ENCODE data around the gene TENT4A. TPM values are rescaled to one million over a fixed set of nuclear protein-coding genes. Genes with fewer than 3 reads are reported as not detected.

The TENT4A gene
- total and polyA plus RNA-seq, 2 donors, result 8.4 to 18.7 TPM

DNA sequence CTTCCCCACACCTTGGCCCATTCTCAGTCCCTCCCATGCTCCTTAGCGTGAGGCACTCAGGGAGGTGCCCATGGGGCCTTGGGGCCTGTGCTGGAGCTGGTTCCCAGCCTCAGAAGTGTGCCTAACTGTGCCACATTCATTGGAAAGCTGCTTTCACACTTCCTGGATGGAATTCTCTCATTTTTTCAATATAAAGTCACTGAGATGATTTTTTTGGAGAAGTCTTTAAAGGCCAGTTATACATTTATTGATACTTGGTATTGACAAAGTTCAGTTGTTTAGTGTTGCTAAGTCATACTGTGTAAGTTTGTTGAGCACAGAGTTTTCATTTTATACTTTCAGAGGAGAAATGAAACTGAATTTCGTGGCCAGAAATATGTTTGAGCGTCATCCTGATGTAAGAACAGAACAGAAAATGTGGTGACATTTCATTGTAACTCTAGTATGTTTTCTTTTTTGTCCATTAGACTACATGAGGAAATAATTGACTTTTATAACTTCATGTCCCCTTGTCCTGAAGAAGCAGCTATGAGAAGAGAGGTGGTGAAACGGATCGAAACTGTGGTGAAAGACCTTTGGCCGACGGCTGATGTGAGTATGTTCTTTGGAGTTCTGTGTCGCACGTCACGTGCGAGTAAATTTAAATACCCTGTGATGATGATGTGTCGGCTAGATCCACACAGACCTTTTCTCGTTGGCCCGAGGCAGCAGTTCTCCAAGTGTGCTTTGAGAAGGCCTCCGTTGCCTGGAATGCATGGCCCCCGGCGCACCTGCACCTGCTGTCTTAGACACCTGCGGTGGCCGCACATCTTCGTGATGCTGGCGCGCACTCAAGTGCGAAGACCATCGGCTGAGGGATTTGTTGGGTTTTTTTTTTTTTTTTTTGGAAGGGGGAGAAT, 24.1 kb downstream of the TENT4A start:
- peaks cover 49 to 54% of the 10 kb centered on the region in 2 donors for H3K36me3 ChIP-seq (ENCODE audit: control insufficient read depth in 2 of 2, insufficient read depth in 2 of 2, low read length in 1 of 2)
- WGBS, result 96% methylated on average over 24 of the region's 24 CpGs
- peak overlapping the region in 1 of 2 donors; percentile 62 for H3K27ac ChIP-seq (ENCODE audit: low read depth in 1 of 2, low read length in 1 of 2)
- no peak for DNase-seq (ENCODE audit: low read depth in 6 of 9, low spot score in 9 of 9)
- no peaks in the 10 kb centered on the region for H3K27me3 ChIP-seq (ENCODE audit: control insufficient read depth in 2 of 2, insufficient read depth in 1 of 2, low read length in 1 of 2)
- peaks cover 2 to 6% of the 10 kb centered on the region in 2 donors for H3K4me1 ChIP-seq (ENCODE audit: control insufficient read depth in 2 of 2, insufficient read depth in 2 of 2, low read length in 2 of 2)
- no peaks in the 10 kb centered on the region for H3K9me3 ChIP-seq (ENCODE audit: control insufficient read depth in 2 of 2, insufficient read depth in 1 of 2, low read length in 1 of 2)
- no peak overlapping the region for H3K4me3 ChIP-seq (ENCODE audit: low read length in 2 of 2)

DNA sequence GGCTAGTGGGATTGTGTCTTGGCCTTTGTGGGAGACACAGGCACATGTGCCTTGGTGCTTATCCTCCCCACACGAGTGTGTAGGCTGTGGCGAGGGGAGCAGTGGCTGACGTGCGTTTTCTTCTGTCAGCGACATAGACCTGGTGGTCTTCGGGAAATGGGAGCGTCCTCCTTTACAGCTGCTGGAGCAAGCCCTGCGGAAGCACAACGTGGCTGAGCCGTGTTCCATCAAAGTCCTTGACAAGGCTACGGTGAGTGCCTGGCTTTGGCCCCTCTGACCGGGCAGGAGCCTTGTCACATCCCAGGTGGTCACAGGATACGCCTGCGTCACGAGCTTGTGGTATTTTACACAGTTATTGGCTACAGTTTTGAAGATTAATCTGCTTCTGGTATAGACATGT, 26.4 kb downstream of the TENT4A start:
- no peaks in the 10 kb centered on the region for H3K27me3 ChIP-seq (ENCODE audit: control insufficient read depth in 2 of 2, insufficient read depth in 1 of 2, low read length in 1 of 2)
- no peaks in the 10 kb centered on the region for H3K4me1 ChIP-seq (ENCODE audit: control insufficient read depth in 2 of 2, insufficient read depth in 2 of 2, low read length in 2 of 2)
- peaks cover 53 to 68% of the 10 kb centered on the region in 2 donors for H3K36me3 ChIP-seq (ENCODE audit: control insufficient read depth in 2 of 2, insufficient read depth in 2 of 2, low read length in 1 of 2)
- H3K4me3 ChIP-seq (ENCODE audit: low read length in 2 of 2), result no peak overlapping the region
- no peak for DNase-seq (ENCODE audit: low read depth in 6 of 9, low spot score in 9 of 9)
- WGBS, result 98% methylated on average over 15 of the region's 15 CpGs
- H3K27ac ChIP-seq (ENCODE audit: low read depth in 1 of 2, low read length in 1 of 2), result no peak overlapping the region
- H3K9me3 ChIP-seq (ENCODE audit: control insufficient read depth in 2 of 2, insufficient read depth in 1 of 2, low read length in 1 of 2), result no peaks in the 10 kb centered on the region

DNA sequence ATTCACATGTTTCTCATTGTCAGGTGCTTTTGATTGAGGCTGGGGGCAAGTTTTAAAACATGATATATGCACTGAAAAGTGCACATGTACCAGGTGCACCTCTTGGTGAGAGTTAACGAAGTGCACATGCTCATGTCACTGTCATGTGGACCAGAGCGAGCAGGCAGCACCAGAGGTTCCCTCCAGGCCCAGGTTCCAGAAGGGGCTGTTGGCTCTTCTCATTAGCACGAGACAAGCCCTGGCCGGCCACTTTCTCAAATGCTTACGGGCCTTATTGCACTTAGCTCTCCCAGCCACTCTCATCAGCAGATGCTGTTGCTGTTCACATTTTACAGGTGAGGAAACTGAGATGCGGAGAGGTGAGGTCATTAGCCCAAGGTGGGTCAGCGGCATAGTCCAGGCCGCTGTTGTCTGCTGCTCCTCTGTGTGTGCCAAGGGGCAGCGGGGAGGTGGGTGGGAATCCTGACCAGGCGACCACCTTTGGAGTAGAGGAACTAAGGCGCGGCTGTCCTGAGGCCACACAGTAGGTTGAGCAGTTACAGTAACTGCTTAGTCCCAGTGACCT, 27.4 kb downstream of the TENT4A start:
- WGBS, result 98% methylated on average over 12 of the region's 12 CpGs
- Histone ChIP-seq H3K4me3 (ENCODE audit: low read length in 2 of 2) (no peak overlapping the region), H3K27me3 (ENCODE audit: control insufficient read depth in 2 of 2, insufficient read depth in 1 of 2, low read length in 1 of 2) (no peaks in the 10 kb centered on the region), H3K36me3 (ENCODE audit: control insufficient read depth in 2 of 2, insufficient read depth in 2 of 2, low read length in 1 of 2) (peaks cover 59 to 68% of the 10 kb centered on the region in 2 donors), H3K4me1 (ENCODE audit: control insufficient read depth in 2 of 2, insufficient read depth in 2 of 2, low read length in 2 of 2) (no peaks in the 10 kb centered on the region), H3K27ac (ENCODE audit: low read depth in 1 of 2, low read length in 1 of 2) (no peak overlapping the region), H3K9me3 (ENCODE audit: control insufficient read depth in 2 of 2, insufficient read depth in 1 of 2, low read length in 1 of 2) (no peaks in the 10 kb centered on the region)
- DNase-seq (ENCODE audit: low read depth in 6 of 9, low spot score in 9 of 9), result no peak

DNA sequence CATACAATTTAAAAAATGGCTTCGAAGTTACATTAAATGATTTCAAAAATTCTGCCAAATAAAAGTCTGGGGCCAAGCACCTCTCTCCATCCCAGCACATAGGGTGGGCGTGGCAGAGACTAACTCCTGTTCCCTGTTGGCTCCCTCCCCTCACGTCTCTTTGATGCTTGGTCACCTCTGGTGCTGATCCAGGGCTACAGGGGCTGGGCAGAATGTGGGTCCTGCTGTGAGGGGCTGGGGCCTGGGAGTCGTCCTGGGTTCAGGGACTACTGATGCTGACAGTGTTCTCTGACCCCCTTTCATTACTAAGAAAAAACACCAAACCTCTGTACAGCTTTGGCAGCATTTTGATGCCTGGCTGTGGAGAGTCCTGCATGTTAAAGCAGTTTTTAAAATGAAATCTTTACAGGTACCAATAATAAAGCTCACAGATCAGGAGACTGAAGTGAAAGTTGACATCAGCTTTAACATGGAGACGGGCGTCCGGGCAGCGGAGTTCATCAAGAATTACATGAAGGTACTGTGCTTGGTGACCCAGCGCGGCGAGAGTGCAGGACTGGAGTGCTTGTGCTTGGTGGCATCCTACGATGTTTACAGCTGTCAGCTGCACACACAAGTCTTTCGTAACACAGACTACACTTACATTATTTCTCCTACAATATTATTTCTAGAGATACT, 29.0 kb downstream of the TENT4A start:
- no peaks in the 10 kb centered on the region for H3K9me3 ChIP-seq (ENCODE audit: control insufficient read depth in 2 of 2, insufficient read depth in 1 of 2, low read length in 1 of 2)
- H3K36me3 ChIP-seq (ENCODE audit: control insufficient read depth in 2 of 2, insufficient read depth in 2 of 2, low read length in 1 of 2), result peaks cover 59 to 76% of the 10 kb centered on the region in 2 donors
- 98% methylated on average over 13 of the region's 13 CpGs for WGBS
- H3K27me3 ChIP-seq (ENCODE audit: control insufficient read depth in 2 of 2, insufficient read depth in 1 of 2, low read length in 1 of 2), result no peaks in the 10 kb centered on the region
- no peak overlapping the region for H3K27ac ChIP-seq (ENCODE audit: low read depth in 1 of 2, low read length in 1 of 2)
- H3K4me3 ChIP-seq (ENCODE audit: low read length in 2 of 2), result no peak overlapping the region
- no peaks in the 10 kb centered on the region for H3K4me1 ChIP-seq (ENCODE audit: control insufficient read depth in 2 of 2, insufficient read depth in 2 of 2, low read length in 2 of 2)
- DNase-seq (ENCODE audit: low read depth in 6 of 9, low spot score in 9 of 9), result no peak

DNA sequence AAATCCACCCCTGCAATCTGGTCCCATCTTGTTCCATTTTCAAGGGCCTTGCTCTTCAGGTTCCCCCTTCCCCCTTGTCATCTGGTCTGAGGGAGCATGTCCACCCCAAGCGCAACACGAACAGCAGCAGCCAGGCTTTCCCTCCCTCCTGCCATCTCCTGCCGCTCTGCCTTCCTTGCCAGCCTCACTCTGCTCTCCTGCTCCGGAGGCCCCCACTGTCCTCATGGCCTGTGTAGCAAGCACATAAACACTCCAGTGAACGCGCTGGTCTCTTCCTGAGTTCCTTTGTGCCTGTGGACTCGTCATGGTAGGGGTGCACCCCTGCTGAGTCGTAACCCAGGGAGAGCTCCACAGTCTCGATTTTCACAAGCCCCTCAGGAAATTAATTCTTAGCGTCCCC, 29.9 kb downstream of the TENT4A start:
- no peak overlapping the region for H3K27ac ChIP-seq (ENCODE audit: low read depth in 1 of 2, low read length in 1 of 2)
- peaks cover 58 to 74% of the 10 kb centered on the region in 2 donors for H3K36me3 ChIP-seq (ENCODE audit: control insufficient read depth in 2 of 2, insufficient read depth in 2 of 2, low read length in 1 of 2)
- H3K27me3 ChIP-seq (ENCODE audit: control insufficient read depth in 2 of 2, insufficient read depth in 1 of 2, low read length in 1 of 2), result no peaks in the 10 kb centered on the region
- DNase-seq (ENCODE audit: low read depth in 6 of 9, low spot score in 9 of 9), result no peak
- no peak overlapping the region for H3K4me3 ChIP-seq (ENCODE audit: low read length in 2 of 2)
- WGBS, result 97% methylated on average over 10 of the region's 10 CpGs
- H3K4me1 ChIP-seq (ENCODE audit: control insufficient read depth in 2 of 2, insufficient read depth in 2 of 2, low read length in 2 of 2), result no peaks in the 10 kb centered on the region
- no peaks in the 10 kb centered on the region for H3K9me3 ChIP-seq (ENCODE audit: control insufficient read depth in 2 of 2, insufficient read depth in 1 of 2, low read length in 1 of 2)

DNA sequence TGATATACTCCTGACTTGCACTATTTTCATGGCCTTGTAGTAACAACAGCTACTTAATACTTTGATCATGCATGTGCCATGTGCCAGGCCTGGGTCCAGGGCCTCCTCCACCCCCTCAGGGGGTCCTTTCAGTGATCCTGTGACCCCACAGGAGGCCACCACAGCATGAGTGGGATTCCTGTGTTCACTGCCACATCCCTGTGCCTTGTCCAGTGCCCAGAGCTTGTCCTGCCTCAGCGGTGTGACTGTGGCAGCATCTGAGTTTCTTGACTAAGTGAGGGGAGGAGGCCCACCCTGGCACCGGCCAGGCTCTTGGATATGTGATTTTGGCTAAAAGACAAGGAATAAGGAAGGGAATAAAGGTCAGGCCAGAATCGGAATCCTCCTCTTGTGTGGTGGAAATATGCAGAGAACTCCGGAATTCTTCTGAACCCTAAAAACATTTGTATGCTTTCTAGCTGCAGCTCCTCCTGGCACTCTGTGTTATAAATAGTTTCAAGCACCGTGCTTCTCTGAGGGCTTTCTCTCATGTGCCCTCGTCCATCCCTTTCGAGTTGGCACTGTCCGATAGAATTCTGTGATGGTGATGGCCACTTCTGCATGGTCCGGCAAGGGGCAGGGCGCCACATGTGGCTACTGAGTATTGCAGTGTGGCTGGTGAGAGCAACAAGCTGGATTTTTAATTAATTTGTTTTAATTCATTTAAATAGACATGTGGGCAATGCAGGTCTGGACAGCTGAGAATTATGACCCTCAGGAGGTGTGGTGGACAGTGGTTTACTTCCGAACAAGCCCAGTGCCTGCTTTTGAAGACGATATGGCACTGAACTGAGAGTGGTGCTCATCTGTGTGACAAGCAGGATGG, 31.8 kb downstream of the TENT4A start:
- DNase-seq (ENCODE audit: low read depth in 6 of 9, low spot score in 9 of 9), result no peak
- H3K4me3 ChIP-seq (ENCODE audit: low read length in 2 of 2), result no peak overlapping the region
- H3K4me1 ChIP-seq (ENCODE audit: control insufficient read depth in 2 of 2, insufficient read depth in 2 of 2, low read length in 2 of 2), result no peaks in the 10 kb centered on the region
- WGBS, result 95% methylated on average over 12 of the region's 12 CpGs
- H3K27ac ChIP-seq (ENCODE audit: low read depth in 1 of 2, low read length in 1 of 2), result no peak overlapping the region
- peaks cover 57 to 75% of the 10 kb centered on the region in 2 donors for H3K36me3 ChIP-seq (ENCODE audit: control insufficient read depth in 2 of 2, insufficient read depth in 2 of 2, low read length in 1 of 2)
- no peaks in the 10 kb centered on the region for H3K27me3 ChIP-seq (ENCODE audit: control insufficient read depth in 2 of 2, insufficient read depth in 1 of 2, low read length in 1 of 2)
- H3K9me3 ChIP-seq (ENCODE audit: control insufficient read depth in 2 of 2, insufficient read depth in 1 of 2, low read length in 1 of 2), result no peaks in the 10 kb centered on the region

DNA sequence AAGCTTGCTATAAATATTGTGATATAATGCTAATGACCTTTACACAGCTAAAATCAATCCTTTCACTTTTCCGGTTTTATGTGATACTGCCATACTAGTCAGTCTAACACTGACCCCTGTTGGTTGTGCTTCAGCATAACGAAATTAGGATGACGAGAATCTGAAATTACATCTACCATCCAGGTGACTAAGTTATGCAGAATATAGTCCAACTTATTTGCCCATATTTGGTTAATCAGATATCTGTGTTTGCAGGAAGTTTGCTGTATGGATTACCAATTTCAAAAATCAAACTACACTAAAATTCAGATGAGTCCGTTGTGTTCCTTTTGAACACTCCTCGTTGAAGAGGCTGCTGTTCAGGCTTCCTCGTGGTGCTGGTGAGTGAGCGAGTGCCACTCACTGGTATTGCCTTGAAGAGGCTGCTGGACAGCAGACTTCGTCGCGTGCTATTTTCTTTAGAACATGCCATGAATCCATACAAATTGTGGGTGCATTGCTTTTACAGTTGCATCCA, 32.5 kb downstream of the TENT4A start:
- 80% methylated on average over 10 of the region's 10 CpGs for WGBS

DNA sequence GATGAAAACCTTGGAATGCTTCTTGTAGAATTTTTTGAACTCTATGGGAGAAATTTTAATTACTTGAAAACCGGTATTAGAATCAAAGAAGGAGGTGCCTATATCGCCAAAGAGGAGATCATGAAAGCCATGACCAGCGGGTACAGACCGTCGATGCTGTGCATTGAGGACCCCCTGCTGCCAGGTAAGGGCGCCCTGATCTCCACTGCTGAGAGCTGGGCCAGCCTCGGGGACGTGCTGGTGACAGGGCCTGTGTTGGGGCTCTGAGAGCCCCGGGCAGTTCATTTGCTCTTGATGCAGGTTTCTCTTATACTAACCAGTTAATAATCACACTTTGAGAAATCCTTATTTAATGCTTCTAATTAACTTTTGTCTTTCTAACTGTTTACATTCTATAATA, 33.0 kb downstream of the TENT4A start:
- peaks cover 60 to 72% of the 10 kb centered on the region in 2 donors for H3K36me3 ChIP-seq (ENCODE audit: control insufficient read depth in 2 of 2, insufficient read depth in 2 of 2, low read length in 1 of 2)
- 98% methylated on average over 9 of the region's 9 CpGs for WGBS
- DNase-seq (ENCODE audit: low read depth in 6 of 9, low spot score in 9 of 9), result no peak
- H3K4me1 ChIP-seq (ENCODE audit: control insufficient read depth in 2 of 2, insufficient read depth in 2 of 2, low read length in 2 of 2), result no peaks in the 10 kb centered on the region
- H3K27ac ChIP-seq (ENCODE audit: low read depth in 1 of 2, low read length in 1 of 2), result no peak overlapping the region
- no peaks in the 10 kb centered on the region for H3K27me3 ChIP-seq (ENCODE audit: control insufficient read depth in 2 of 2, insufficient read depth in 1 of 2, low read length in 1 of 2)
- no peak overlapping the region for H3K4me3 ChIP-seq (ENCODE audit: low read length in 2 of 2)
- no peaks in the 10 kb centered on the region for H3K9me3 ChIP-seq (ENCODE audit: control insufficient read depth in 2 of 2, insufficient read depth in 1 of 2, low read length in 1 of 2)

More for the DNA sequence above, 32.5 kb downstream of the TENT4A start:
- no peaks in the 10 kb centered on the region for H3K27me3 ChIP-seq (ENCODE audit: control insufficient read depth in 2 of 2, insufficient read depth in 1 of 2, low read length in 1 of 2)
- no peaks in the 10 kb centered on the region for H3K9me3 ChIP-seq (ENCODE audit: control insufficient read depth in 2 of 2, insufficient read depth in 1 of 2, low read length in 1 of 2)
- H3K36me3 ChIP-seq (ENCODE audit: control insufficient read depth in 2 of 2, insufficient read depth in 2 of 2, low read length in 1 of 2), result peaks cover 60 to 72% of the 10 kb centered on the region in 2 donors
- DNase-seq (ENCODE audit: low read depth in 6 of 9, low spot score in 9 of 9), result peak in 2 of 9 donors; percentile 66 to 68
- no peak overlapping the region for H3K27ac ChIP-seq (ENCODE audit: low read depth in 1 of 2, low read length in 1 of 2)
- no peaks in the 10 kb centered on the region for H3K4me1 ChIP-seq (ENCODE audit: control insufficient read depth in 2 of 2, insufficient read depth in 2 of 2, low read length in 2 of 2)
- no peak overlapping the region for H3K4me3 ChIP-seq (ENCODE audit: low read length in 2 of 2)

Measured in thymus (tissue), 11 donors.